Measurements from ENCODE around the gene AGPAT4.
"Not testable (repeated sequence)": the region's sequence is repeated elsewhere in the genome, so short reads cannot be mapped to it uniquely, and the experiment has no call there.

The AGPAT4 gene

DNA sequence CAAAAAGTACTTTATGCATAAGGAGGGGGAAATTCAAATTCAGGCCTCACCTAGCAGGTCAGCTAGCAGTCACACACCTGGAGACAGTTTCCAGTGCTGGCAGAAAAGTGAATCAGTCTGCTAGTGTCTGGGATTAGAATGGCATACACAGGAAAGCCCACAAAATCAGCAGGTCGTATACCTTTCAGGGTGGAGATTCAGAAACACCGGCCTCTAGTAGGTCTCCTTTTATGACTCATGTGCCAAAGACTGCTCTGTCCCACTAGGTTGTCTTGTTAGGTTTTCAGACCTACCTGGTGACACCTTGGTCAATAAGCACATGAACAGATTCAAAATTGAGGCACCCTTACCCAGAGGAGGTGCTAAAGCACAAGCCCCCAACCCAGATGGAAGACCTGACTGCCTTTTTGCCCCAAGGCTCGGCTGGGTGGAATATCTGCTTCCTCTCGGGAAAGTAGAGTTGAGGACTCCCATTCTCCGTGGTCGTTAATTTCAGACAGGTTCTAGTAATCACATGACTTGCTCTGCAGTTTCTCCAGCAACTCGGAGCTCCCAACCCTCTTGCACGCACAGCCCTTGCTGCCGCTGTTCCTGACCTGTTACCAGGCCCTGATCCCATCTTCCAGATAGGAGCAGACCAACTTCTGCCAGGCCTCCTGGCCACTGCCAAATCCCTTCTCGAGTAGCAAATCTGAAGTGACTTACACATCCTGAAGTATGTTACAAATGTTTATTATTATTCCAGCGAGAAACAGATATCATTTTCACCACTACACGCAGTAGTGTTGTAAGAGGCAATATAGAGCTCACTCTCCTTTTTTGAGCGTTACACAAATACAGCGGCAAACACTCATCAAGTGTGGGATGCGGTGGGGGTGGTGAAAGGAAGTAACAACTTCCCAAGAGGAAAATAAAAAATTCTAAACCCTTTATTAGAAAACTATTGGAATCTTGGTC, 46.6 kb downstream of the AGPAT4 start:
- no peak for DNase-seq (ENCODE audit: low spot score)

DNA sequence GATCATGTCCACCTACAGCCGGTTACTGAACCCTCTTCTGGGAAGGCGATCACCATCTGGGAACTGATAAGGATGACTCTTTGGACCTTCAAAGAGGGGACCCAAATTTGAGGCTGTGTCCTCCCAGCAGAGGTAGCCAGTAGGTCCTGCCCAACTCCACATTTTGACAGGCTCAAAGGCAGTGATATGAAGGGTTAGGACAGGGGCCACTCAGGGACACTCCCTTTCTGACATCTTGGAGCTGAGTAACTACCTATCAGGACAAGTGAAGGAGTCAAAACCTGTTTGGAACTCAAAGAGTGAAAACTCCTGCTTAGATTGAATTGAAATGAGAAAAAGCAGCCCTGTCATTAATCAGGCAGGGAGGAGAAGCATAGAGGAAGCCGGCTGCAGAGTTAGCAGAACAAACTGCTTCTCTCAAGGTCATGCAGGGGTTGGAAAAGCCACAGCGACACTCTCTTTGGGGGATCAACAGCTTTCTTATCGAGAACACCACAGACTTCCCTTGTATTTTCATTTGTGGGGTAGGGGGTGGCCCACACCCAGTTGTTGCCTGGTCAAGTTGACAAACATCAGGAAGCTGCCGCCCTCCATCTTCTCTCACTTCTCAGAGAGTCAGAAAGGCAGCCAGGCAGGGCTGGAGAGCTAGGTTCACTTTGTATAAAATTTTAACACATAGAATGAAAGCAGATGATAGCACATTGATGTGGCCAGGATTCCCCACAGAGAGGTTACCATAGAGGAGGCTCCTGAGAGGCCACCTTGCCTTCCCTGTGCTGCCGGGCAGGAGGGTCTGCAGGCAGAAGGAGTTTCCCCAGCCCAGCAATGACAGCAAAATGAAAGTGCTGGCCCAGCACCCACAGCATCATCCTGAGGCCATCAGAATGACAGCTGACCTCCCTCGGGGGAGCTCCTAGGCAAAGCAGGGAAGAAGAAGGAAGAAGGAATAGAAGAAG, 47.6 kb downstream of the AGPAT4 start:
- DNase-seq (ENCODE audit: low spot score), result no peak

DNA sequence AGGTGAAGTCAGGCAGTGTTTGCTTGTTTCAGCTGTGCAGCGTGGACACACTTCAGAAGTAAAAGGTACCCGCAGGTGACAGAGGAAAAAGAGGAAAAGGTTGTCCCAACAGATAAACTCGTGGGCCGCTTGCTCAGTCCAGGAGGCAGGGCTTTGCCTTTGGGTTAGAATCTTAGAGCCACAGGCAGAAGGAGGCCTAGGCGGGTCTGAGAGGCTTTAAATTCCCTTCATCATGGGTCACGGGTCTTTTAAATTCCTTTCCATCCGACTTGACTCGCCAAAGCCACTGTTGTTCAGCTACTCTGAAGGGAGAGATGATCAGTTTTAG, 48.2 kb downstream of the AGPAT4 start:
- no peak for DNase-seq (ENCODE audit: low spot score)

DNA sequence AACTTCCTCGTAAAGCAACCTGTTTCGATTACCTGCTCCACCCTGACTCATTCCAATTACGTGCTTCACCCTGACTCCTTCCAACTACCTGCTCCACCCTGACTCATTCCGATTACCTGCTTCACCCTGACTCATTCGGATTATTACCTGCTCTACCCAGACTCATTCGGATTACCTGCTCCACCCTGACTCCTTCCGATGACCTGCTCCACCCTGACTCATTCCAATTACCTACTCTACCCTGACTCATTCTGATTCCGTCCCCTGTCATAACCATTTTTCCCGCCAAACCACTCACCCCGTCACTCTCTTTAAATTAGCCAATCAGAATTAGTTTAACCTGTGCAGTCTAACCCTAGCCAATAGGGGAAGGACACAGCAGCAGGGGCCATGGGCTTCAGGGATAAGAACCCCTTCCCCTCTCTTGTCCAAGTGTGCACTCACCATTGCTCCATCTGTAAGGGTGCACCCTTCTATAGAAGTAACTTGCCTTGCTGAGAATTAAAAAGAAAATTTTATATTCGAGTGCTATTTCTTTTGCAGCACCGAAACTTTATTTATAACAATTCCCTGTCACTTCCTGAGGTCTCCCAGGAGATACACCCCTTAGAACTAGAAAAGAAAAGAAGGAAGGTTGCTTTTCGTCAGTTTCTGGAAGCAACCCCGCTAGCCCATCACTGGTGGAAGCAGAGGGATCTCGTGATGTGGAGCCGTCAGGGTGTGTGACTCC, 48.7 kb downstream of the AGPAT4 start:
- not testable (repeated sequence) for DNase-seq (ENCODE audit: low spot score)

DNA sequence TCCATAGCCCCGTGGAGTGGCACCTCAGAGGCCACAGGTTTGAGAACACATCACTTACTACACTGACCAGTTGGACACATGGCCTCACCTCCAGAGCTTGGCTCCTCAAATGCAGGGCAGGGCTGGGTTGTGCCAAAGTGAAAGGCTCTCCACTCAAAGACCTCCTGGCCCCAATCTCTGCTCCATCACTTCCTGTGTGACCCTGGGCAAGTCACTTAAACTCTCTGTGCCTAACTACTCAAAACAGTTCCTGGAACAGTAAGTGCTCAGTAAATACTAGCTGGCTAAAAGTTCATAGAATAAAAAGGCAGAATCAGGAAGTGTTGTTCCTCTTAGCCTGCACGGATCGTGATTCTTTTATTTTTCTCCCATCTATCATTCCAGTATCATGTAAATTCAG, 50.2 kb downstream of the AGPAT4 start:
- DNase-seq (ENCODE audit: low spot score), result no peak

- DNase-seq (ENCODE audit: low spot score), result no peak
Observed at GRCh38 chr6:161222706-161223234, 51.1 kb downstream of the AGPAT4 start.

DNA sequence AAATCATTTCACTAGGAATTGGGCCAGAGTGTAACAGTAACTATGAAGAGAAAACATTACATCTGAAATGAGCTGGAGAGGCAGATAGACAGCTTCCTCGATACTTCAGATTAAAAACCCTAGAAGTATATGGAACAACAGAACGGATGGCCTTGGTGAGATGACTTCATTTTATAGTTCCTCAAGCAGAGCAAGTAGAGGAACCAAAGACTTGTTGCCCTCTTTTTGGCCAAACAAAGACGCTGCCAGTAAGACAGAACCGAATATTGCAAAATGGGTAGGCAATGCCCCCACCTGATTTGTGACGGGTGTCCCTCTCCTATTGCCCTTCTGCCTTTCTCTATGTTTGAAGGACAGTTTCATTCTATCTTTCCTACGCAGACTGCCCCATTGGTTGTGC, 53.5 kb downstream of the AGPAT4 start:
- no peak for DNase-seq (ENCODE audit: low spot score)

- DNase-seq (ENCODE audit: low spot score), result no peak
Observed at GRCh38 chr6:161219680-161220079, 54.2 kb downstream of the AGPAT4 start.

DNA sequence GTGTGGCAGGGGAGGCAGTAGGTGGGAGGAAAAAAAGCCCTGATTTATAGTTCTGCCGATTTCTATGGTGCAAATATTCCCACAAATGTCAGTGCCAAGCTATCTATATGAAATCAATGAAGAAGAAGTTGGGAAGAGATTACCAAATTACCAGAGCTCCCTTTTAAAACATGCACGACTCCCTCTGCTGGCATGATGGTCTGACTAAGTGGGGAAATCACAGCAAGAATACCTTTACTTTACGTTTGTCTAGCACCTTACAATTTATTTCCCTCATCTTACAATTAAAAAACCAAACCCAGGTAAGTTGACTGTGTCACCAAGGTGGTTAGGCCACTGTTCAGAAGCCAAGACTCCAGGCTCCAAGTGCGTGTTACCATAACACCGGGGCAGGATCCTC, 55.6 kb downstream of the AGPAT4 start:
- no peak for DNase-seq (ENCODE audit: low spot score)

DNA sequence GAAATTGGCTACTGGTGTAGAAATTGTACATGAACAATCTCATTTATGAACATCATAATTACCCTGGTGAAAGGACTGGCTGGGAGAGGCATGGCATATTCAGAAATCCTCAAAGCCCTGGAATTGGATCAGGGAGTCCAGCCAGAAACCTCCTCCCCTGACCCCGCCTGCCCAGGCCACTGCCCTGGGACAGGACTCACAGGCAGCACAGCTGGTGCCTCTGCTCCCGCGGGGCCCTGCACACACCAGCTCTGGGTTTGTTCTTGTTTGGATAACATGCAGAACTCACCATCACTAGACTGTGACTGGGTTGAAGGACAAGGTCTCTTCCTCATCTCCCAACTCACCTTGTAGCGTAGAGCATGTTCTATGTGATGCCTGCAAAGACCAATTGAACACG, 56.2 kb downstream of the AGPAT4 start:
- no peak for DNase-seq (ENCODE audit: low spot score)

GRCh38 chr6:161216616-161217205, 57.1 kb downstream of the AGPAT4 start:
- DNase-seq (ENCODE audit: low spot score), result no peak

GRCh38 chr6:161215876-161216615, 57.8 kb downstream of the AGPAT4 start:
- DNase-seq (ENCODE audit: low spot score), result no peak

DNA sequence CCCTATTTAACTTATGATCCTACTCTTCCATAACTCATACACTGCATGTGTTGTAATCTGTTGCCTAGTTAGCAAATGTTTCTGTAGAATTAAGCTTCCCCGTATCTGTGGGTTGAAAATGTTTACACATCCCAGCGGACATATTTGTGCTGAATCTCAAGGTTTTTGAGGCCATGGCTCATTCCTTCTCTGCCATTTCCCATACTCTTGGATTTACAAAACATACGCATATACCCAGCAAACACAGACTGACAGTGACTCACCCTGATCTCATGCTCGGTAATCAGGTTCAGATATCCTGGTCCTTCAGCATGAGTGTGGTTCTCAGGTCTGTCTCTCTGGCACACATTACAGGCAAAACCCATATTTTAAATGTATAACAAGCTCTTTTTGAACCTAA, 58.7 kb downstream of the AGPAT4 start:
- DNase-seq (ENCODE audit: low spot score), result no peak

- DNase-seq (ENCODE audit: low spot score), result no peak
Observed at GRCh38 chr6:161214722-161215121, 59.1 kb downstream of the AGPAT4 start.

DNA sequence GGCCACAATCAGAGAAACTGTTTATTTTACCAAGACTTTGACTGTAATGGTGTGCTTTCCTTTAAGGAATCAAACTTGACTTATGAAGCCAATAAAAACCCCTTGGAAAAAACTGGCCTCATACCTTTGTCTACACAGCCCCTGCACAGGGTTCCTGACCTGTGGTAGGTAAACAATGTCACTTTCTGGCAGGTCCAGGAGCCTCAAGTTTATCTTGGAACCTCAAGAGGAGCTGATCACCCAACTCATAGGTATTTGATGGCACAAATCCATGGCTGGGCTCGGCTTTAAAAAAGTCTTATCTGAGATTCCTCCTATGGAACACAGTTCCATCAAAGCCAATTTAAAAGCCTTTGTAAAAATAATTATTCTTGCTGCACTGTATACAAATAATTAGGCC, 61.0 kb downstream of the AGPAT4 start:
- DNase-seq (ENCODE audit: low spot score), result no peak

DNA sequence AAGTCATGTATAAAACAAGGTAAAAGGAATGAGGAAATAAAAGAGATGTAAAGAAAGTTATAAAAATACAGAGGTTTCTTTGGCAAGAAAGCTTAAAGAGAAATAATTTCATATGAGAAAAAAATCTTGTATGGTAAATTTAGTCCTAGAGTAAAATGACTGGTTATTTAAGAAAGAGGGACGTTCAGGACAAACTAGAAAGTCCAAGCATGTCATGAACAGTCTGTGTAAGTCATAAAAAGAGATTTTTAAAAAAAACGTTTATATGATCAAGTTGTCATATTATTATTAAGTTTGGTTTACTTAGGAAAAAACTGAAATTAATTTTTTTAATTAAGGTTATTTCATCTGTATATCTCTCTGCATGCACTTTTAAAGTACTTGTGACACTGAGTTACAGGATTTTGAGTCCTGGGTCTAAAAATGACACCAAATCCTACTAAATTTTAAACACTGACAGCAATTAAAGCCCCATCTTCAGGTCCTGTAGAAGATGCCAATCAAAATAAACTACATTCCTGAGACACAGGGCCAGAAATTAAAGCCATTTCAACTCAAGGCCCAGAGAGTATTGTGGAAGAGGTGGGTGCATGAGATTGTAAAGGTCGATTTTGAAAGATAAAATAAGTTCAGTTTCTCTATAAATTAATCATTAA, 62.4 kb downstream of the AGPAT4 start:
- no peak for DNase-seq (ENCODE audit: low spot score)

- no peak for DNase-seq (ENCODE audit: low spot score)
Observed at GRCh38 chr6:161210857-161211256, 63.0 kb downstream of the AGPAT4 start.

DNA sequence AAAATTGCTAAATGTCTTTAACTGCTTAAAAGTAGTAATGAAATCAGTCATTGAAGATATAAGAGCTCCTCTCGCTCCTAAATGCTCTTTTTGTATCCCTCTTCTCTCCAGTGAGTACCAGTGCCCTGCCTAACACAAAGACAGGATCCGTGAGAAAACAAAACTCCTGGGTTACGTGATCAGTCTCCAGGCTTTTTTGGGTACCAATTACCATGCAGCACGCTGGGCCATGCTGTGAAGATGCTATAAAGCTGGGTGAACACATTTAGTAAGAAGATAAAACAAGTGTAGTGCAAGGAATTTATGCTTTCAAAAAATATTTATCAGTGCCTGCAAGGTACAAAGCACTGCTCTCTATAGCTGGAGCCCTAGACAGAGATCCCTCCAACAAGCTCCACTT, 66.7 kb downstream of the AGPAT4 start:
- no peak for DNase-seq (ENCODE audit: low spot score)

- DNase-seq (ENCODE audit: low spot score), result no peak
Observed at GRCh38 chr6:161204866-161205557, 68.8 kb downstream of the AGPAT4 start.

All from left forelimb (tissue), 1 donor.